ENCODE measurements around the gene SULT1B1.
A peak's percentile ranks its signal among the peaks of the same experiment; 100 is the strongest.

The SULT1B1 gene

DNA sequence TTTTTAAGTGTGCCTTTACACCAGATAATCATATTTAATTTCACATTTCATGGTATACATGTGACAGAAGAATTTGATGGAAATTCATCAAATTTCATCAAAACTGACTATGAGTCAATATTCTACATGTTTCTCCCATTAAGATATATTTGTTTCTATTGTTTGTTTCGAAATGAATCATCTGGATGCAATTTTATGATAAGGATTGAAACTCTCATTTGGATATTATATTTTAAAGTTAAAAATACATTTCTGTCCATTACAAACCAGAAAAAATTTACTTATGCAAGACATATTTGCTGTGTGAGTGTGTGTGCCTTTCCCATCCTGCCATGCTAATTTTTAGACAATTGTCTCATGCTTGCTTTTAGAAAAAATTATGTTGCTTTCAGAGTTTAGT lies 52.2 kb downstream of the SULT1B1 start:
- H3K4me3 ChIP-seq (ENCODE audit: low read length) = no peak overlapping the region
- no peak overlapping the region for H3K4me2 ChIP-seq (ENCODE audit: low read length)
- no peak overlapping the region for H2BK5ac ChIP-seq (ENCODE audit: low read length)
- no peak overlapping the region for H3K27ac ChIP-seq (ENCODE audit: low read depth, low read length)
- H2AK5ac ChIP-seq (ENCODE audit: low read length) = no peak overlapping the region
- no peak overlapping the region for H2BK120ac ChIP-seq (ENCODE audit: low read depth, low read length)
- no peaks in the 10 kb centered on the region for H3K79me2 ChIP-seq (ENCODE audit: control insufficient read depth, insufficient read depth, low read length)
- H3K79me1 ChIP-seq (ENCODE audit: low read length) = no peaks in the 10 kb centered on the region
- H4K5ac ChIP-seq (ENCODE audit: low read length) = no peak overlapping the region
- H3K27me3 ChIP-seq (ENCODE audit: insufficient read depth, low read length, poor library complexity) = no peaks in the 10 kb centered on the region
- H3K4ac ChIP-seq (ENCODE audit: low read depth, low read length) = no peak overlapping the region
- H3K56ac ChIP-seq (ENCODE audit: low read length) = no peak overlapping the region
- no peaks in the 10 kb centered on the region for H3K36me3 ChIP-seq (ENCODE audit: control insufficient read depth, insufficient read depth, low read length)
- H3K18ac ChIP-seq (ENCODE audit: low read length) = no peak overlapping the region
- no peak overlapping the region for H4K8ac ChIP-seq (ENCODE audit: low read depth, low read length)
- no CpG with 5 or more reads among the region's 1 CpG for WGBS (ENCODE audit: extremely low coverage, insufficient coverage, low lambda C conversion rate)
- no peak overlapping the region for H3K23ac ChIP-seq (ENCODE audit: low read length)
- DNase-seq = no peak
- H3K9ac ChIP-seq (ENCODE audit: low read length) = no peak overlapping the region
- no peaks in the 10 kb centered on the region for H3K4me1 ChIP-seq (ENCODE audit: control insufficient read depth, low read depth, low read length)
- no peak overlapping the region for H2BK15ac ChIP-seq (replicated peaks; ENCODE audit: low read depth)

GRCh38 chr4:69707807-69708206 lies 52.6 kb downstream of the SULT1B1 start:
- H3K27ac ChIP-seq (ENCODE audit: low read depth, low read length) = no peak overlapping the region
- no peaks in the 10 kb centered on the region for H3K79me2 ChIP-seq (ENCODE audit: control insufficient read depth, insufficient read depth, low read length)
- H2AK5ac ChIP-seq (ENCODE audit: low read length) = no peak overlapping the region
- no peaks in the 10 kb centered on the region for H3K36me3 ChIP-seq (ENCODE audit: control insufficient read depth, insufficient read depth, low read length)
- H3K56ac ChIP-seq (ENCODE audit: low read length) = no peak overlapping the region
- H3K27me3 ChIP-seq (ENCODE audit: insufficient read depth, low read length, poor library complexity) = no peaks in the 10 kb centered on the region
- no peak overlapping the region for H2BK15ac ChIP-seq (replicated peaks; ENCODE audit: low read depth)
- DNase-seq = no peak
- H3K4me3 ChIP-seq (ENCODE audit: low read length) = no peak overlapping the region
- H3K4me1 ChIP-seq (ENCODE audit: control insufficient read depth, low read depth, low read length) = no peaks in the 10 kb centered on the region
- H3K23ac ChIP-seq (ENCODE audit: low read length) = no peak overlapping the region
- no peak overlapping the region for H3K9ac ChIP-seq (ENCODE audit: low read length)
- no peak overlapping the region for H2BK5ac ChIP-seq (ENCODE audit: low read length)
- no peak overlapping the region for H3K4ac ChIP-seq (ENCODE audit: low read depth, low read length)
- H4K8ac ChIP-seq (ENCODE audit: low read depth, low read length) = no peak overlapping the region
- H3K4me2 ChIP-seq (ENCODE audit: low read length) = no peak overlapping the region
- no peaks in the 10 kb centered on the region for H3K79me1 ChIP-seq (ENCODE audit: low read length)
- no peak overlapping the region for H3K18ac ChIP-seq (ENCODE audit: low read length)
- no peak overlapping the region for H2BK120ac ChIP-seq (ENCODE audit: low read depth, low read length)
- H4K5ac ChIP-seq (ENCODE audit: low read length) = no peak overlapping the region

- Histone ChIP-seq H3K27me3 (ENCODE audit: insufficient read depth, low read length, poor library complexity) (no peaks in the 10 kb centered on the region), H3K4me1 (ENCODE audit: control insufficient read depth, low read depth, low read length) (no peaks in the 10 kb centered on the region), H2BK15ac (replicated peaks; ENCODE audit: low read depth) (no peak overlapping the region), H2BK120ac (ENCODE audit: low read depth, low read length) (no peak overlapping the region), H3K9ac (ENCODE audit: low read length) (no peak overlapping the region), H3K79me1 (ENCODE audit: low read length) (no peaks in the 10 kb centered on the region), H3K36me3 (ENCODE audit: control insufficient read depth, insufficient read depth, low read length) (no peaks in the 10 kb centered on the region), H2BK5ac (ENCODE audit: low read length) (no peak overlapping the region), H3K27ac (ENCODE audit: low read depth, low read length) (no peak overlapping the region), H3K18ac (ENCODE audit: low read length) (no peak overlapping the region), H3K79me2 (ENCODE audit: control insufficient read depth, insufficient read depth, low read length) (no peaks in the 10 kb centered on the region), H3K4me3 (ENCODE audit: low read length) (no peak overlapping the region), H3K56ac (ENCODE audit: low read length) (no peak overlapping the region), H4K8ac (ENCODE audit: low read depth, low read length) (no peak overlapping the region), H2AK5ac (ENCODE audit: low read length) (no peak overlapping the region), H4K5ac (ENCODE audit: low read length) (no peak overlapping the region), H3K4me2 (ENCODE audit: low read length) (no peak overlapping the region), H3K4ac (ENCODE audit: low read depth, low read length) (no peak overlapping the region), H3K23ac (ENCODE audit: low read length) (no peak overlapping the region)
- DNase-seq = no peak
- 100% methylated on average over 1 of the region's 3 CpGs for WGBS (ENCODE audit: extremely low coverage, insufficient coverage, low lambda C conversion rate)
These were observed 58.2 kb downstream of the SULT1B1 start for GRCh38 chr4:69702201-69702600.

DNA sequence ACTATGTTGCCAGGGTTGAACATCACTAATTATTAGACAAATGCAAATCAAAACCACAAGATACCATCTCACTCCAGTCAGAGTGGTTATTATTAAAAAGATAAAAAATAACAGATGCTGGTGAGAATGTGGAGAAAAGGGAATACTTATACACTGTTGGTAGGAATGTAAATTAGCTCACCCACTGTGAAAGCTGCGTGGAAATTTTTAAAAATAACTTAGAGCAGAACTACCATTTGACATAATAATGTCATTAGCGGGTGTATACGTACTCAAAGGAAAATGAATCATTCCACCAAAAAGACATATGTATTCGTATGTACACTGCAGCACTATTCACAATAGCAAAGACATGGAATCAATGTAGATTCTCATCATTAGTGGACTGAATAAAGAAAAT lies 58.7 kb downstream of the SULT1B1 start:
- H3K56ac ChIP-seq (ENCODE audit: low read length) = no peak overlapping the region
- no peak overlapping the region for H3K23ac ChIP-seq (ENCODE audit: low read length)
- H2BK15ac ChIP-seq (replicated peaks; ENCODE audit: low read depth) = no peak overlapping the region
- no peak overlapping the region for H3K27ac ChIP-seq (ENCODE audit: low read depth, low read length)
- no peaks in the 10 kb centered on the region for H3K4me1 ChIP-seq (ENCODE audit: control insufficient read depth, low read depth, low read length)
- no peak overlapping the region for H3K4me3 ChIP-seq (ENCODE audit: low read length)
- H3K79me2 ChIP-seq (ENCODE audit: control insufficient read depth, insufficient read depth, low read length) = no peaks in the 10 kb centered on the region
- H3K18ac ChIP-seq (ENCODE audit: low read length) = no peak overlapping the region
- H3K27me3 ChIP-seq (ENCODE audit: insufficient read depth, low read length, poor library complexity) = no peaks in the 10 kb centered on the region
- WGBS (ENCODE audit: extremely low coverage, insufficient coverage, low lambda C conversion rate) = no CpG with 5 or more reads among the region's 4 CpGs
- H2BK120ac ChIP-seq (ENCODE audit: low read depth, low read length) = no peak overlapping the region
- H3K36me3 ChIP-seq (ENCODE audit: control insufficient read depth, insufficient read depth, low read length) = no peaks in the 10 kb centered on the region
- H3K79me1 ChIP-seq (ENCODE audit: low read length) = no peaks in the 10 kb centered on the region
- no peak overlapping the region for H3K9ac ChIP-seq (ENCODE audit: low read length)
- no peak for DNase-seq
- H4K5ac ChIP-seq (ENCODE audit: low read length) = no peak overlapping the region
- no peak overlapping the region for H2AK5ac ChIP-seq (ENCODE audit: low read length)
- H2BK5ac ChIP-seq (ENCODE audit: low read length) = no peak overlapping the region
- no peak overlapping the region for H3K4ac ChIP-seq (ENCODE audit: low read depth, low read length)
- no peak overlapping the region for H4K8ac ChIP-seq (ENCODE audit: low read depth, low read length)
- H3K4me2 ChIP-seq (ENCODE audit: low read length) = no peak overlapping the region

- Histone ChIP-seq H3K27ac (ENCODE audit: low read depth, low read length) (no peak overlapping the region), H2BK120ac (ENCODE audit: low read depth, low read length) (no peak overlapping the region), H2BK15ac (replicated peaks; ENCODE audit: low read depth) (no peak overlapping the region), H4K5ac (ENCODE audit: low read length) (no peak overlapping the region), H3K4me2 (ENCODE audit: low read length) (no peak overlapping the region), H3K4me1 (ENCODE audit: control insufficient read depth, low read depth, low read length) (no peaks in the 10 kb centered on the region), H3K9ac (ENCODE audit: low read length) (no peak overlapping the region), H3K79me2 (ENCODE audit: control insufficient read depth, insufficient read depth, low read length) (no peaks in the 10 kb centered on the region), H3K36me3 (ENCODE audit: control insufficient read depth, insufficient read depth, low read length) (no peaks in the 10 kb centered on the region), H3K4me3 (ENCODE audit: low read length) (no peak overlapping the region), H3K27me3 (ENCODE audit: insufficient read depth, low read length, poor library complexity) (no peaks in the 10 kb centered on the region), H4K8ac (ENCODE audit: low read depth, low read length) (no peak overlapping the region), H3K56ac (ENCODE audit: low read length) (no peak overlapping the region), H3K18ac (ENCODE audit: low read length) (no peak overlapping the region), H2BK5ac (ENCODE audit: low read length) (no peak overlapping the region), H3K4ac (ENCODE audit: low read depth, low read length) (no peak overlapping the region), H2AK5ac (ENCODE audit: low read length) (no peak overlapping the region), H3K23ac (ENCODE audit: low read length) (no peak overlapping the region), H3K79me1 (ENCODE audit: low read length) (no peaks in the 10 kb centered on the region)
- no CpG with 5 or more reads among the region's 1 CpG for WGBS (ENCODE audit: extremely low coverage, insufficient coverage, low lambda C conversion rate)
- DNase-seq = no peak
These were observed 62.7 kb downstream of the SULT1B1 start for GRCh38 chr4:69697536-69698242.

- H3K4ac ChIP-seq (ENCODE audit: low read depth, low read length) = no peak overlapping the region
- H4K5ac ChIP-seq (ENCODE audit: low read length) = no peak overlapping the region
- no peak overlapping the region for H2AK5ac ChIP-seq (ENCODE audit: low read length)
- DNase-seq = peak; percentile 12
- no peak overlapping the region for H3K4me3 ChIP-seq (ENCODE audit: low read length)
- H2BK5ac ChIP-seq (ENCODE audit: low read length) = no peak overlapping the region
- H3K79me2 ChIP-seq (ENCODE audit: control insufficient read depth, insufficient read depth, low read length) = no peaks in the 10 kb centered on the region
- H3K79me1 ChIP-seq (ENCODE audit: low read length) = no peaks in the 10 kb centered on the region
- no peaks in the 10 kb centered on the region for H3K4me1 ChIP-seq (ENCODE audit: control insufficient read depth, low read depth, low read length)
- no peak overlapping the region for H3K23ac ChIP-seq (ENCODE audit: low read length)
- H3K18ac ChIP-seq (ENCODE audit: low read length) = no peak overlapping the region
- no peak overlapping the region for H3K9ac ChIP-seq (ENCODE audit: low read length)
- H3K36me3 ChIP-seq (ENCODE audit: control insufficient read depth, insufficient read depth, low read length) = no peaks in the 10 kb centered on the region
- no peak overlapping the region for H3K27ac ChIP-seq (ENCODE audit: low read depth, low read length)
- WGBS (ENCODE audit: extremely low coverage, insufficient coverage, low lambda C conversion rate) = no CpG with 5 or more reads among the region's 1 CpG
- no peak overlapping the region for H4K8ac ChIP-seq (ENCODE audit: low read depth, low read length)
- H3K27me3 ChIP-seq (ENCODE audit: insufficient read depth, low read length, poor library complexity) = no peaks in the 10 kb centered on the region
- no peak overlapping the region for H3K56ac ChIP-seq (ENCODE audit: low read length)
- H2BK120ac ChIP-seq (ENCODE audit: low read depth, low read length) = no peak overlapping the region
- H2BK15ac ChIP-seq (replicated peaks; ENCODE audit: low read depth) = no peak overlapping the region
- H3K4me2 ChIP-seq (ENCODE audit: low read length) = no peak overlapping the region
These were observed 70.8 kb downstream of the SULT1B1 start for GRCh38 chr4:69689599-69689998.

Measured in mesendoderm (in vitro differentiated cells).